GM10847 (cell line): ENCODE measurements around the gene TNS1.

Source experiments
- POLR2A ChIP-seq: IDR thresholded peaks from 2 replicates; pipeline ENCODE4 v1.6.1; 2011; ENCODE audit not compliant: insufficient read length; ENCODE audit errors: extremely low read depth

The TNS1 gene

DNA sequence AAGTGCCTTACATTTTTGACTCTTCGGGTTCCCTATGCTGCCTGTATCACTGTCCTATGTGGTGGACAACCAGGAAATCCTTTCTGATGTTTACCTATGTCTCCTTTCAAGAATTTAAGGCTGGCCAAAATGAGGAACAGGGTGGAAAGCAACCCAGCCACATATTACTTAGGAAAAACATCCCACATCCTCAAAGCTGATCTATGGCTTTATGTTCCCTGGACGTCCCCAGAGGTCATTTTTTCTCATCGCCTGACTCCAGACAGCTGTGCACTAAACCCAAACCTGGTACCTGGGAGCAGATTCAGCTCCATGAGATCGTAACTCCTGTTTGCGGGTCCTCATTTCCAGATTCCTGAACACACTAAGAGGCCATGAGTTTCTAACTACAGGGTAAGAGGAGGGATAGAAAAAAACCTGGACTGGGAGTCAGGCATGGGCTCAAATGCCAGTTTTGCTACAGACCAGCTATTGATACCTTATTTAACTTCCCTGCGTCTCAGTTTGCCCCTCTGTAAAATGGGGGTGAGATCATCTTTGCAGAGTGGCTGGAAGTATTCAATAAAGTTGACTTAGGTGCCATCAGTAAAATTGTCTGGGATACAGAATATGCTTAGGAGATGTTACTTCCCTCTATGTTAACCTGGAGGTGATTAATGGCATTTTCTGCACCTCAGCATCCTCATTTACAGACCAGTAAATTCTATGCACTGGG lies 70.8 kb downstream of the TNS1 start:
- no peak for TF ChIP-seq POLR2A

DNA sequence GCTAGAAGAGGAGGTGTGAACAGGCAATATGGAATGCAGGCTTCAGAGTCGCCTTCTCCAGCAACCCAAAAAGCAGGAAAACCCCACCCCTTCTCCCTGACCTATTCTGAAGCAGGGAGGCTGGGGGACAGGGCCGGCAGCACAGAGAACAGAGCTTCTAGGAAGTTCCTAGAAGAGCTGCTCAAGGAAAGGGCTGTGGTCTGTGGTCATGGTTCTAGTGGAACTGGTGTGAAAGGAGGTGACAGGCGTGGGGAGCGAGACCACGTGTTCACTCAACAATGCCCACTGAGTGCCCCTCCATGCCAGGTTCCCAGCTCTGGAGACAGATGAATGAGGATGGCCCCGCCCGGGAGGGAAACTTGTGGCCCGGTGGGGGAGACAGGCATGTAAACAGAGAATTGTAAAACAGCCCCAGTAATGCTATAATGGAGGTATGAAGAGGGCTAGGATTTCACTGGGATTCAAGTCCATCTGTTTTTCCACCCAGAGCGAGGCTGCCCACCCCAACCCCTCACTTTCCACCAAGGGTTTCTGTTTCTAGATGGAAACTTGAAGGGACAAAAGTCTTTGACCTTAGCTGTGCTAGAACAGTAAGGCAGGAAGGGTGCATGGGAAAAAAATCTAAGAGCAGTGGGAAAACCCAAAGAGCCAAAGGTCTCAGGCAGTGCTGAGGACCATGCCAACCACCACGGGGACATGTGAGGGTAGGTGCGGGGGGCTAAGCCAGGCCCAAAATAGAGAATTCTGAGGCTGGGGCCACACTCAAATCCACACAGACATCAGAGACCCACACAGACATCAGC lies 71.8 kb downstream of the TNS1 start:
- no peak for TF ChIP-seq POLR2A

DNA sequence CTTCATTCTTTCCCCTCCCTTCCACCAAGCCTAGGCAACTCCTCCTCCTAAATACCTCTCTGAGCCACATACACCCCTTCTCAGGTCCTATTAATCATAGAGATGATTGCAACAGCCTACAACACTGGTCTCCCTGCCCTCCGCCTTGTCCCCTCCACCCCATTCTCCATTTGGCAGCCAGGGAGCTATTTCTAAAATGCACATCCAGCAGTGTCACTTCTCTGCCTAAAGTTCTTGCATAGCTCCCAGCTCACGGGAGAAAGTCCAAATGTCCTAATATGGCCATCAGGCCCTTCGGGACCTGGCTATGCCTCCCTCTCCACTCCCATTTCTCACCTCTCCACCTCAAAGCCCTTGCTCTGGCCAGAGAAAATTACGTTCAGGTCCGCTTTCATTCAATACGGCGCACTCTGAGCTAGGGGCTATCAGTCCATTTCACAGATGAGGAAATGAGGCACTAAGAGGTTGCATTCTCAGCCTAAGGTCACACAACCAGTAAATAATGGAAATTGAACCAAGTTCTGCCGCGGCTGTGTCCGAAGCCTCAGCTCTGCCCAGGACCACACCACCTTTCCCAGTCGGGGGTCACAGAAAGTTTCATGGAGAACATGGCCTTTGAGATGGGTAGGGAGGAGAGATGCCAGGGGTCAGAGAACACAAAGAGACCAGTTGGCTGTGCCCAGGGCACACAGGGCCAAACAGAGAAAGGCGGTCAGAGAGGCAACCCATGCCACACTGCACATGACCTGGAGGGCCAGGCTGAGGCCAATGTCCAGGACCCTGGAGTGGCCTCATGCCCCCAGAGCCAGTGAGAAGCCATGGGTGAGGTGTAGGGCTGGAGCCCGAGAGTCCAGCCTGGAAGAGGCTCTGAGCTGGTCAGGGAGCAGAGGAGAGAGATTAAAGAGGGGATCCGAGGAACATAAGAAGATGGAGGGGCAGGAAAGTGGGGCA lies 72.8 kb downstream of the TNS1 start:
- no peak for TF ChIP-seq POLR2A

DNA sequence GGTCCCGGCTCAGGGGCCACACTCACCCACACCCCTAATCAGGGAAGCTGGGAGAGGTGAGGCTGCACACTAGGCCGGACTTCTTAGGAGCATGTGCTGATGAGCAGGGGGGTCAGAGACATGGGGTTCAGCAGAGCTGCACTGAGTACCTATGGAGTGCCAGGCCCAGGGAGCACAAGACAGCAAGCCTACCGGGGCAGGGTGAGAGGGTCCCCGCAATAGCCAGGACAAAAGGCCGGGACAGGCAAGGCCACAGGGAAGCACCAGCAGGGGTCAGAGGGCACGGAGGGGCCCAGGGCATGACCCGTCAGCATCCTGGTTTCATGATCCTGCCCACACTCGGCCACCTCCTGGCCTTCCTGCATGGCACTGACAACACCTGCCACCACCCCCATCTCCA lies 73.5 kb downstream of the TNS1 start:
- no peak for TF ChIP-seq POLR2A

DNA sequence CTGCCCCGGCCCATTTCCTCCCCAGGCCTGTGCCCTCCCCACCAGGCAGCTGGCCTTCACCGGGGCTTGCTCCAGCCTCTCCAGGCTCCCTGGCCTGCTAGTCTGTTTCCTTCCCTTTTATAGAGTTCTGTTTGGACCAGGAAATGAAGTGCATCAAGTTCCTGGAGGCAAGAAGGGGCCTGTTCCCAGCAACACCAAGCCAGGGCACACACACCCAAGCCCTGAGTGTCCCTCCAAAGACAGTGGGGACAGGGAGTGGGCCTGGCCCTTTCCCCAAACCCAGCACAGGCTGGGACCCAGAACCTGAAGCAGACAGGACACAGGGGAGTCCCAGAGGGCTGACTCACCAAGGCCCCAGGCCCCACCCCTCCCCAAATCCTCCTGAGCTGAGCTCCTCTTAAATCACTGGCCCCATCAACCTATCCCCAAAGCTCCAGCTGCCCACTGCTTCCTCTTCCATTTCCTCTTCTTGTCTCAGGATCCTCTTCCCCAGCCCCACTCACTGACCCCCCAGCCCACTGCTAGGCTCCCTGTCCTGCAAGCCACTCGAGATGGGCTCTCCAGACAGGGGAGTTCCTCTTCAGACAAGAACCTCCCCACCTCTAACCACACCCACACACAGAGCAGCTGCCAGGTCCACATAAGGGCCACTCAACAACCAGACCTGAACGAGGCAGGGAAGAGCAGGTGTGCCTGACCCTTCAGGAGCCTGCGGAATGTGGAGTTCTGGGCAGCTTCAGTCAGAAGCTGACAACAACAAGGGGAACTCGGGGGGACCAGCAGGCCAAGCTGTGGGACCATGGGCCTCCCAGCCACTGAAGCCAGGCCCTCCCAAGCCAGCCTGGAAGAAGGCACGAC lies 74.2 kb downstream of the TNS1 start:
- no peak for TF ChIP-seq POLR2A

DNA sequence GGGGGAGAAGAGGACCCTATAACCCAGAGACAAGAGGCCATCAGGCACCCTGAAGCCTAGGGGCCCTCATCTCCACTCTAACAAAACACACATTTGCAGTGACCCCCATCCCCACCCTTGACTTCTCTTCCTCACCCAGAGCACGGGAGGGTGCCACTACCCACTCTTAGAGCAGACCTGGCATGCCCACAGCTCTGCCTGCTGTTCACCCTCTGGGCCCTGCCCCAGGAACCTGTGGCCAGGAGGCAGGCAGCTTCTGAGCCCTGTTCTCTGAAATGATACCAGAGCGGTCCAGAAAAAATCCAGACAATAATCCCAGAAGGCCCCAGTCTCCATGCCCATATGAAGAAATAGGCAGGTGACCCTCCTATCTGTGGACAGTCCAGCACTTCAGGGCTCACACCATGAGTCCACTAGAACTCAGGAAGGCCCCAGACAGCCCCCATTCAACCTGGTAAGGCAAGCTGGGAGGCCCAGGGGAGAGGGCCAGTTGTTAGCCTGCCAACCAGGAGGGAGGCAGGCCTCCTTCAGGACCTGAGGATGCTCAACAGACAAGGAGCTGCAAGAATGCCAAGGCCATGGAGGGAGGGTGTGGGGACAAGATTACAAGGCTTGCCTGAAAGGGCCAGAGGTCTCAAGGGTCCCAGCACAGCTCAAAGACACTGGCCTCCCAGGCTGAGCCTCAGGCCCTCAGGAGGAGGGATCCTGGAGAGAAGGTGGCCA lies 75.0 kb downstream of the TNS1 start:
- no peak for TF ChIP-seq POLR2A

DNA sequence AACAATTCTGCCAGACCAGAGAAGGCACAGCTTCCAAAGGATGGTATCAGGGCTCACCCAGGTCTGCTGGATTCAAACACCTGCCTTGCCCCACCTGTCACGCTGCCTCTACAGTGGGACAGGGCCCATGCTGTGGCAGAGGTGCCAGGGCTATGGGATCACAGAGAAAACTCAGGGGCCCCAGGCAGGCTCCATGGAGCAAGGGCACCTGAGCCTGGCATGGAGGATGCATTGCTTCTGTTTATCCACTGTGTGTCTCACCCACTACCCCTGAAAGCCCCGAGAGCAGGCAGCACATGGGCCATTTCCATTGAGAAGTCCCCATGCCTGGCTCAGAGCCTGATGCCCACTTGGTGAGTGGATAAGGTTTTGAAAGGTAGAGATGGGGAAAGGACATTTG lies 76.0 kb downstream of the TNS1 start:
- no peak for TF ChIP-seq POLR2A

DNA sequence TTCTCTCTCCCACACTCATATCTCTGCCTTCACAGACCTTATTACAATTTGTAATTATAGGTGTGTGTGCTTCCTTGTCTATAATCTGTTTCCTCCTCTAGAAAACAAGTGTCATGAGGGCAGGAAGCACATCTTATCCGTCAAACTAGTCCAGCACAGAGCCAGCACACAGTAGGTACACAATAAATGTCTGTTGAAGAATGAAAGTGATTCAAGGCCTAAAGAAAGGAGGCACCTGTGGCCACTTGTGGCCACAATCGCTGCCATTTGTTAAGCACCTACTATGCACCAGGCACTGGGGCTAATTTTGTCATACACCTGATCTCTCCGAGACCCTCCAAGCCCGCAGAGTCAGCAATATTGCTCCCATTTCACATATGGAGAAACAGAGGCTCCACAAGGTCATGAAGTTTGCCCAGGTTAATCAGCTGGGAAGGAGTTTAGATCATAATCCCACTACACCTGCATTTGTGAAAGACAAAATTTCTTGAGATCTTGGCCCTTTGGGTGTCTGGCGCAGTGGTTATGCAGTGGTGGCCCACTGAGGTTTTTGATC lies 78.4 kb downstream of the TNS1 start:
- TF ChIP-seq POLR2A, result no peak

DNA sequence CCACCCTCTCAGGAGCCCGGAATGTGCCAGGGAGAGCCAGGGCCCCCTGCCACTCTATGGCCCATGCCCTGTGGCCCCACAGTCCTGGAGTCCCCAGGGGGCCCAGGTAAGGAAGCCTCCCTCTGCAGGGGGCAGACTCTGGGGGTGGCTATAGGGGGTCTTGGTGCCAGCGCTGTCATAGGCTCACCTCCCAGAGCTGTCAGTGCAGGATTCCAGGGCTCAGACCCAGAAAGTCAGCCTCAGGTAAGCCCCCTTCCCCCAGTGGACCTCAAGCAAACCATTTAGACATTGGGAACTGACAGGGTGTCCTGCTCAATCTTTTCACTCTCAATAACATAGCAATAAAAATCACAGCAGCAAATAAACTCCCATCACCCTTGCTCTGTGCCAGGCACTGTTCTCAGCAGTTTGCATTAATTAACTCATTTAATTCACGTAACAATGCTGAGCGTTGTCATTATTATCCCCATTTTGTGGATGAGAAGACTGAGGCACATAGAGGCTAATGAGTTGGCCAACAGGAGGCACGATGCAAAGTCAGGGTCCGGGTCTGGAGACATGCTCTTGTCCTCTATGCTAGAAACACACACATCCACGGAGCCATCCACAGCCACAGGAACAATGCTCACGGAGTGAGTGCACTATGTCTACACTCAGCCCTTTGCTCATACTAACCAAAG lies 79.6 kb downstream of the TNS1 start:
- no peak for TF ChIP-seq POLR2A

DNA sequence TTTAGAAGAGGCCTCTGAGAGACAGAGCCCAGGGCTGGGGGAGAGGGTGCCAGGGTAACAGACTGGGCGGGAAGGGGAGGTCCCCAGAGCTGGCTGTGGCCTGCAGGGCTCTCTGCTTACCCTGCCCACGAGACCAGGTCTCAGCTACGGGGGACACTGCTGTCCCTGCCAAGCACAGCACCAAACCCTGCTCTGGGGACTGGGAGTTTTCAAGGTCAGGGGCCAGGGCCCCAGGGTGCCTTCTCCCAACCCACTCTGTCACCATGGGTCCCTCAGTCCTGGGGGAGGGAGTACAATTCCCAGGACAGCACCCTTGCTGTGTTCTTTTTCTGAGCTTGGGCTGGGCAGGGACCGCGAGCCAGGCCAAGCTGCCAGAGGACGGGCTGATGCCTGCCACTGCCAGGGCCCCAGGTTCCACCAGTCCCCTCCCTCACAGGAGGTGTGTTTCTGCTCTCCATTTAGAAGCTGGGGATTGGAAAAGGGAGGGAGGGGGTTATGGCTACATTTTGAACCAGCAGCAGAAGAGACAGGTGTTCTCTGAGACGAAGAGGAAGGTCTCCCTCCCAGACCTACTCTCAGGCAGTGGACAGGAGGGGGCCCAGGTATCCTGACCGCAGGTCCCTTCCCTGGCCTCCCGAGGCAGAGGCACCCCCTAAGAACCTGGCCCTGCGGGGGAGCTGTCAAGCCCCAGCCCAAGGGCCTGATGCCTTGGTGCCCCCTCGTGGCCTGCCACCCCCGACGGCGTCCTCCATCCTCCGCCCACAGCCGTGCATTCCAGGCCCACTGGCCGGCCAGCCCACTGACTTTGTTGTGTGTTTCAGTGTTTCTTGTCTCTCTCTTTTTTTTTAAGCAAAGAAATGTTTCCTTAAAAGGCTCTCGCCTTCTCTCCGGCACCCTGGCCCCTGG lies 80.4 kb downstream of the TNS1 start:
- TF ChIP-seq POLR2A, result no peak

DNA sequence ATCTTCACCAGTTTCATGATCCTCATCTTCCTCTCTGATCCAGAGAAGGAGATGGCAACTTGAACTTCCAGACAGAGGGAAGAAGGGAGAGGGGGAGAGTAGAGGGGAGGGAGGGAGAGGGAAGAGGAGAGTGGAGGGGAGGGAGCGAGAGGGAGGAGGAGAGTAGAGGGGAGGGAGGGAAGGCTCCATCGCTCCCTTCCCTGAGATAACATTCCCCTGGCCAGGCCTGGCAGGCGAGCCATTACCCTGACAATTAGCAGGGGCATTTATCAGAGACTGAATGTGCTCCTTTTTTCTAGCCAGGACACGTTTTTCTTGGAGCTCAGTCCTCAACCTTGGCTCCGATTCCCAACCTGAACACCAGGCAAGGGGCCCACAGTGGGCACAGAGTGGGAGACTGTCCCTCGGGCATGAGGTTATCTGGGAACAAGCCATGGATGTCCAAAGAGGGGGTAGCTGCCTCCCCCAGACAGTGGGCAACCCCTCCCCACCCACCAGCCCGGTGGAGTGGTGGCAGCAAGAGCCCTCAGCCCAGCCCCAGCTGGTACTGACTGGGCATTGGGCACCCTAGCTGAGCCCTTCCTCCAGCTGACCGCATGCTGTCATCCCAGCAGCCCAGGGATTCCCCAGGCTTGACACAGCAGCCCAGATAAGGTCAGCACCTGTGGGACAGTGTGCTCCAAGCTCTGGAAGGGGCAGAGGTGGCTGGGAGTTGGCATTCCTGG lies 81.8 kb downstream of the TNS1 start:
- TF ChIP-seq POLR2A, result no peak
